RWPE2 (cell line): ENCODE data around the gene RAB7B.

ENCODE experiments used
- ATAC-seq: fragments of 200-7000 bp; cut with Tn5 transposase; 3 replicates; pipeline ENCODE4 v1.9.1; 2021; ENCODE audit warnings: low read depth
- DNase-seq: peaks from one replicate; pipeline ENCODE4 v3.0.0-alpha.2; 2020; ENCODE audit warnings: low spot score
- H3K27ac ChIP-seq: fragments of 450-650 bp; 2 replicates; pipeline ENCODE4 v1.5.1; 2017; ENCODE audit warnings: mild to moderate bottlenecking; ENCODE audit not compliant: poor library complexity, severe bottlenecking
- H3K27me3 ChIP-seq: fragments of 250-450 bp; sonication (Bioruptor Pico); 2 replicates; pipeline ENCODE4 v1.5.1; 2021; ENCODE audit warnings: mild to moderate bottlenecking, moderate library complexity; ENCODE audit not compliant: insufficient read depth, poor library complexity, severe bottlenecking
- H3K36me3 ChIP-seq: fragments of 250-450 bp; sonication (Bioruptor Pico); 2 replicates; pipeline ENCODE4 v1.5.1; 2020; ENCODE audit warnings: low read depth, mild to moderate bottlenecking, moderate library complexity
- H3K4me1 ChIP-seq: fragments of 250-450 bp; sonication (Bioruptor Pico); 2 replicates; pipeline ENCODE4 v1.5.1; 2021; ENCODE audit warnings: mild to moderate bottlenecking, moderate library complexity; ENCODE audit not compliant: insufficient read depth, poor library complexity, severe bottlenecking
- H3K4me3 ChIP-seq: fragments of 250-450 bp; sonication (Bioruptor Pico); 2 replicates; pipeline ENCODE4 v1.5.1; 2021; ENCODE audit warnings: mild to moderate bottlenecking, moderate library complexity; ENCODE audit not compliant: severe bottlenecking
- H3K9me3 ChIP-seq: fragments of 250-450 bp; sonication (Bioruptor Pico); 2 replicates; pipeline ENCODE4 v1.5.1; 2021; ENCODE audit warnings: mild to moderate bottlenecking, moderate library complexity; ENCODE audit not compliant: severe bottlenecking
- TF ChIP-seq, protein P1 (sequence below): fragments of 450-650 bp; IDR thresholded peaks from one replicate; pipeline ENCODE4 v1.5.1; 2017; ENCODE audit warnings: mild to moderate bottlenecking, moderate library complexity; ENCODE audit not compliant: poor library complexity, severe bottlenecking

Gene RAB7B

DNA sequence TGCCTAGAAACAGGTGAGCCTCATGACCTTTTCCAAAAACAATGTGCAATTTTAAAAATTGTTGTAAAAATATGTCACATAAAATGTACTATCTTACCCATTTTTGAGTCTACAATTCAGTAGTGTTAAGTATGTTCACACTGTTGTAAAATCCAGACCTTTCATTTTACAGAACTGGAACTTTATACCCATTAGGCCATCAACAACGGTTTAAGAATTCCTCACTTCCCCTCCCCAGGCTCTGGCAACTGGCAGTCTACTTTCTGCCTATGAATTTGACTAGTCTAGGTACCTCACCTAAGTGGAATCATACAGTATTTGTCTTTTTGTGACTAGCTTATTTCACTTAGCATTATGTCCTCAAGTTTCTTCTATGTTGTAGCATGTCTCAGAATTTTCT, 11.9 kb upstream of the RAB7B start:
- no peak for ATAC-seq
- Histone ChIP-seq H3K27ac (no peak overlapping the region), H3K4me1 (no peaks in the 10 kb centered on the region), H3K27me3 (no peaks in the 10 kb centered on the region), H3K36me3 (no peaks in the 10 kb centered on the region), H3K4me3 (no peak overlapping the region), H3K9me3 (no peaks in the 10 kb centered on the region)
- no peak for DNase-seq
- TF ChIP-seq, protein P1, sequence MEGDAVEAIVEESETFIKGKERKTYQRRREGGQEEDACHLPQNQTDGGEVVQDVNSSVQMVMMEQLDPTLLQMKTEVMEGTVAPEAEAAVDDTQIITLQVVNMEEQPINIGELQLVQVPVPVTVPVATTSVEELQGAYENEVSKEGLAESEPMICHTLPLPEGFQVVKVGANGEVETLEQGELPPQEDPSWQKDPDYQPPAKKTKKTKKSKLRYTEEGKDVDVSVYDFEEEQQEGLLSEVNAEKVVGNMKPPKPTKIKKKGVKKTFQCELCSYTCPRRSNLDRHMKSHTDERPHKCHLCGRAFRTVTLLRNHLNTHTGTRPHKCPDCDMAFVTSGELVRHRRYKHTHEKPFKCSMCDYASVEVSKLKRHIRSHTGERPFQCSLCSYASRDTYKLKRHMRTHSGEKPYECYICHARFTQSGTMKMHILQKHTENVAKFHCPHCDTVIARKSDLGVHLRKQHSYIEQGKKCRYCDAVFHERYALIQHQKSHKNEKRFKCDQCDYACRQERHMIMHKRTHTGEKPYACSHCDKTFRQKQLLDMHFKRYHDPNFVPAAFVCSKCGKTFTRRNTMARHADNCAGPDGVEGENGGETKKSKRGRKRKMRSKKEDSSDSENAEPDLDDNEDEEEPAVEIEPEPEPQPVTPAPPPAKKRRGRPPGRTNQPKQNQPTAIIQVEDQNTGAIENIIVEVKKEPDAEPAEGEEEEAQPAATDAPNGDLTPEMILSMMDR, result no peak

DNA sequence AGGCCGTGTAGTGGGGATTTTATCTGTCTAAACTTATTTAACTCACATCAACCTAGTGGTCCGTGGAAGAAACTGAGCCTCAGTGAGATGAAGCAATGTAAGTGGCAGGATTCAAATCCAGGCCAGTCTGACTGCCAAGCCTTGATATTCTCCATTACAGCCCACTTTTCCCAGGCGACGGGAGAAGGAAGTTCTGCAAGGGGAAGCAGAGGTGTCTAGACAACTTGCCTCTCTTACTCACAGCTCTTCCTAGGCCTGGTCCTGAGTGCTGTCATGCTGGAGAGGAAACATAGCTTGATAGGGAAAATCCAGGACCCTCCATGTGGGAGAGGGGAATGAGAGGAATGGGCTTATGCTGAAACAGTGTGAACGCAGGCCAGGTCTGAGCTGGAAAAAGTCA, 11.4 kb upstream of the RAB7B start:
- no peak overlapping the region for H3K4me3 ChIP-seq
- no peaks in the 10 kb centered on the region for H3K4me1 ChIP-seq
- TF ChIP-seq, protein P1, result no peak
- no peaks in the 10 kb centered on the region for H3K27me3 ChIP-seq
- H3K27ac ChIP-seq, result no peak overlapping the region
- H3K9me3 ChIP-seq, result no peaks in the 10 kb centered on the region
- no peak for DNase-seq
- no peaks in the 10 kb centered on the region for H3K36me3 ChIP-seq
- no peak for ATAC-seq

DNA sequence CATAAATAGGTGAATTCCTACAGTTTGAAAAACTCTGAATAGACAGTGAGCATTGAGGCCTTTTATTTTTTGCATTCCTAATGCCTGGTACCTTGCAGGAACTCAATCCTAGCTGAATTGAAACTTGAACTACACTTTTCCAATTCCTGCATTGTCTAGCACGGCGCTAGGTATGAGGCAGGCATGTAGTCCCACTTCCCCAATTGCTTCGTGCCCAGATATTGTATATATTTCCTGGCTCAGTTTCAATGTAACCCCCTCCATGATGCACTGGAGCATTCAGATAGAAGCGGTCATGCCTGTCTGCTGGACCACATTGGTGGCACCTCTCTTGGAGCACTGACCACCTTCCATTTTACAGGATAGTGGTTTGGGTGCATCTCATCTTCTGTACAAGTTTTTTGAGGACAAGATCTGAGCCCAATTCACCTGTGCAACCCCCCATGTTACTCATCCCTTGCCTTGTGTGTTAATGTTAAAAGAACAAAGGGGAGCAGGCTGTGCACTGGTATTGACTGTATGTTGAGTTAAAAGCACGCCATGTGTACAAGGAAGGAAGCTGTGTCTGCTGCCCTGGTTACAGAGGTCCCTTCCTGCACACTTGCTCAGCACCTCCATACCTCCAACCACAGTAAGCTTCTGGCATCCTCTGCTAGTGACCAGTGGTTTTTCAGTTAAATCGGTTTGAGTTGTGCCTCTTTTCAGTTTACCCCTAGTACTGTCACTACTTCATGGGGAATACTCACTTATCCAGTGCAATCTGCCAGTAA, 10.0 kb upstream of the RAB7B start:
- no peak overlapping the region for H3K27ac ChIP-seq
- ATAC-seq (no peak), DNase-seq (no peak)
- H3K4me3 ChIP-seq, result no peak overlapping the region
- TF ChIP-seq, protein P1, result no peak
- no peaks in the 10 kb centered on the region for H3K36me3 ChIP-seq
- no peaks in the 10 kb centered on the region for H3K4me1 ChIP-seq
- H3K27me3 ChIP-seq, result no peaks in the 10 kb centered on the region
- H3K9me3 ChIP-seq, result no peaks in the 10 kb centered on the region

DNA sequence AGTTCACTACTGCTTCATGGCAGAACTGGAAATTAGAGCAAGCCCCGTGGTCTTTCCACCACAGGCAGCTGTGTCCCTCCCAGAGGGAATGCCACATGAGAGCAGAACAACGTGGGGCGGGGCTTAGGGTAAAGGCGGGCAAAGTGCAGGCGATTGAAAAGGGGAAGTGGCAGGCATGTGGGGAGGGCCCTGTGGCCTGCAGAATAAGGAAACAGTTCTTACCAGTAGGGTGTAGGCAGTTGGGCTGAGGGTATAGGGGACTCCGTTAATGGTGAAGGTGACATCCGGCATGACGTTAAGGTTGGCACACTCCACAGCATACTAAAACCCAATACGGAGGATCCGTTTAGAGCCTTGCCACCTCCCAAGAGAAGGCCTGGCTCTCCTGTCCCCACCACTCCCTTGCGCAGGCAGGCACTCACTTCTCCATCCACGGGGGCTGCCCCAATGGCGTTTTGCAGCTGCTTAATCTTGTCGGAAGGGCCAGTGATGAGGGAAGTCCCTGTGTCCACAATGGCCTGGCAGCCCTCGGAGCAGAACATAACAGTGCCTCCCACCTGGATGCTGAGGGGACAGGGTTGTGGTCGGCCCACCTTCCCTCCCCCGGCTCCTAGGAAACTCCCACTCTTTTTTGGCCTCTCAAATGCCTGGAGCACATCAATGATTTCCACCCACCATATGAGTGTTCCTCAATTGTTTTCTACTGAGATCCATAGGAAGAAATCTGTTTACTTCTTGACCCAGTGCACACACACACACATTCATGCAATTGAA, 9.1 kb upstream of the RAB7B start:
- H3K4me1 ChIP-seq, result no peaks in the 10 kb centered on the region
- TF ChIP-seq, protein P1, result no peak
- no peak overlapping the region for H3K27ac ChIP-seq
- H3K27me3 ChIP-seq, result no peaks in the 10 kb centered on the region
- DNase-seq, result no peak
- H3K36me3 ChIP-seq, result no peaks in the 10 kb centered on the region
- no peak for ATAC-seq
- no peaks in the 10 kb centered on the region for H3K9me3 ChIP-seq
- H3K4me3 ChIP-seq, result no peak overlapping the region

DNA sequence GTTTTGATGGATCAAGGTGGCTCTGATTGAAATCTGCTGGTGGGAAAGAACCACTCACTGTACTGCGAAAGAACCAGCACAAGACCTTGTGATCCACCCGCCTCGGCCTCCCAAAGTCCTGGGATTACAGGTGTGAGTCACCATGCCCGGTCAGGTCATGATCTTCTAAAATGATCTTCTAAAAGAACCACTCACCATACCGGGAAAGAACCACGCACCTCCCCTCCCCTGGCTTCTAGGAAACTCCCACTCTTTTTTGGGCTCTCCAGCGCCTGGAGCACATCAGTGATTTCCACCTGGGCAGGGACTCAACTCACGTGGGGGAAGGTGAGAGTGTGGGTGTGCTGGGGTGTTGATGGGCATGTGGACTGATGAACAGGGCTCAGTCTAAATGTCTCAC, 7.9 kb upstream of the RAB7B start:
- ATAC-seq (no peak), DNase-seq (no peak)
- H3K4me3 ChIP-seq, result no peak overlapping the region
- no peaks in the 10 kb centered on the region for H3K4me1 ChIP-seq
- TF ChIP-seq, protein P1, result no peak
- no peak overlapping the region for H3K27ac ChIP-seq
- no peaks in the 10 kb centered on the region for H3K9me3 ChIP-seq
- H3K36me3 ChIP-seq, result no peaks in the 10 kb centered on the region
- no peaks in the 10 kb centered on the region for H3K27me3 ChIP-seq
